OCI-LY1 (cell line): Measurements from ENCODE around the gene SSTR5.

Source experiments
- CTCF ChIP-seq: fragments of 200-600 bp; sonication (generic), shearing (Covaris generic); IDR thresholded peaks from 2 replicates; pipeline ENCODE4 v1.5.1; 2017; ENCODE audit warnings: mild to moderate bottlenecking, antibody characterized with exemption, low read length, moderate library complexity, mixed read lengths
- EZH2 ChIP-seq: fragments of 200-600 bp; sonication (generic), shearing (Covaris generic); IDR thresholded peaks from 2 replicates; pipeline ENCODE4 v1.8.0; 2017; ENCODE audit warnings: borderline replicate concordance, mixed run types, mild to moderate bottlenecking, antibody characterized with exemption, low read length, moderate library complexity, mixed read lengths

GRCh38 chr16:1096169-1097082 is 23.9 kb downstream of the SSTR5 start, which contains the start of gene C1QTNF8:
- TF ChIP-seq CTCF (no peak), EZH2 (no peak)
